HCT116 (cell line): ENCODE data around the gene RAB19.
"Not testable (repeated sequence)": the region's sequence is repeated elsewhere in the genome, so short reads cannot be mapped to it uniquely, and the experiment has no call there.

ENCODE experiments used
- CTCF ChIP-seq, 3 experiments: fragments of 200-600 bp in 1 of 3; sonication (generic) in 1 of 3; IDR thresholded peaks in 2 of 3; conservative IDR thresholded peaks in 1 of 3; 2 replicates each; pipeline ENCODE4 v1.5.1; 2012 to 2017; ENCODE audit warnings: low read depth in 2 of 3, low read length in 2 of 3, antibody characterized with exemption in 1 of 3, borderline replicate concordance in 1 of 3, control low read depth in 1 of 3, mild to moderate bottlenecking in 1 of 3, mixed read lengths in 1 of 3, mixed run types in 1 of 3, moderate library complexity in 1 of 3; ENCODE audit not compliant: insufficient read depth in 1 of 3
- POLR2AphosphoS5 ChIP-seq: IDR thresholded peaks from 2 replicates; pipeline ENCODE4 v1.6.1; 2011; ENCODE audit warnings: mild to moderate bottlenecking, low read depth, low read length, moderate library complexity
- REST ChIP-seq: IDR thresholded peaks from 2 replicates; pipeline ENCODE4 v1.6.1; 2012; ENCODE audit warnings: low read depth

GRCh38 chr7:140418156-140418472, 14.3 kb downstream of the RAB19 start:
- TF ChIP-seq CTCF (IDR thresholded peaks at IDR 0.05 in 2 of 3, conservative IDR thresholded peaks at IDR 0.05 in 1 of 3; ENCODE audit: borderline replicate concordance in 1 of 3, insufficient read depth in 1 of 3, low read depth in 2 of 3, low read length in 2 of 3); POLR2AphosphoS5; REST: not testable (repeated sequence)
